Right lobe of liver (tissue), 4 donors: ENCODE results near the gene CACYBP.
"Not testable (repeated sequence)": the region's sequence is repeated elsewhere in the genome, so short reads cannot be mapped to it uniquely, and the experiment has no call there.

Experiments
- CTCF ChIP-seq, 4 donors: fragments of 200-600 bp in 3 of 4; fragments of 450-650 bp in 1 of 4; IDR thresholded peaks; one replicate each; pipeline versions ENCODE4 v1.5.1 to v1.8.0; 2016 to 2022; ENCODE audit warnings: antibody characterized with exemption in 4 of 4, mild to moderate bottlenecking in 2 of 4
- POLR2A ChIP-seq: fragments of 450-650 bp; IDR thresholded peaks from one replicate; pipeline ENCODE4 v1.6.1; 2017; ENCODE audit warnings: antibody characterized with exemption, mild to moderate bottlenecking
- donor health status: DM: no; HTN: no; CAD: no.
- donor health status: DM: no; HTN: no; CAD: no.
- donor health status: DM: no; HTN: yes; CAD: no.

- not testable (repeated sequence) for TF ChIP-seq CTCF (IDR thresholded peaks at IDR 0.05); POLR2A
Observed at GRCh38 chr1:175023922-175024242, 24.1 kb downstream of the CACYBP start.
